GM19452 (cell line): ENCODE results near the gene SPNS1.
"Not testable (repeated sequence)": the region's sequence is repeated elsewhere in the genome, so short reads cannot be mapped to it uniquely, and the experiment has no call there.

ENCODE experiments used
- ATAC-seq: cut with Tn5 transposase; IDR thresholded peaks from one replicate; pipeline ENCODE4 v1.9.1; 2021; ENCODE audit not compliant: unreplicated experiment

The SPNS1 gene

DNA sequence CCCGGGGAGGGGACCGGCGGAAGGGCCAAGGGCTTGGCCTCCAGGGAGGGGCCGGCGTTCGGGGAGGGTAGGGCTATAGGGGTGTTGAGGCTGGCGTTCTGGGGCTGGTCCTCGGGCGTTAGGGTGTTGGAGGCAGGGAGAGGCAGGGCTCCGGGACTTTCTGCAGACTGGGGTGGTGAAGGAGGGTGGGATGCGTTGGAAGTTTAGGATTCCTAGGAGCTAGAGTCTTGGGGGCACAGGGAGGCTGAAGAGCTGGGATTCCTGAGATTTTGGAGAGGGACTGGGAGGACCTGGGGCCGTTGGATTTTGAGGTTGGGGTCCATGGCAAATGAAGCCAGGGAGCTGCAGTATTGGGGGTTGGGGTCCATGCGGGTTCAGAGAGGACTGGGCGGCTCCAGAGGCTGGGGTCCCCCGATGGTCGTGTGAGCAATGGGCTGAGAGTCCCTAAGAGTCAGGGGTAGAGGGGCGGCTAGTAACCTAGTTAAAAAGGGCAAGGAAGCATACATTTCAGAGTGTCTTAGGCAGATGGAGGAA lies 23.1 kb upstream of the SPNS1 start:
- ATAC-seq = no peak

DNA sequence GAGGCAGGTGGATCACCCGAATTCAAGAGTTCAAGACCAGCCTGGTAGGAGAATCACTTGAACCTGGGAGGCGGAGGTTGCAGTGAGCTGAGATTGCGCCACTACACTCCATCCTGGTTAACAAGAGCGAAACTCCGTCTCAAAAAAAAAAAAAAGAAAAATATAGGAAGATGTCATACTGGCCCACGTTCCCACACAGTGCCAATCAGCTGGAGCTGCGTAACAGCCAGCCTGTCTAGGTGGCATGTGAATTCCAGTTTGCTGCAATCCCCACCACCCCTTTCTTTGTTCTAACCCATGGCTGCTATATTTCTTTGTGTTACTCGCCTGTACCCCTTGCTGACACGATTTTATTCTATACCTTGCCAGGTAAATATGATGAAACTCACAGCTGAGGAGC lies 16.4 kb upstream of the SPNS1 start:
- ATAC-seq = no peak

DNA sequence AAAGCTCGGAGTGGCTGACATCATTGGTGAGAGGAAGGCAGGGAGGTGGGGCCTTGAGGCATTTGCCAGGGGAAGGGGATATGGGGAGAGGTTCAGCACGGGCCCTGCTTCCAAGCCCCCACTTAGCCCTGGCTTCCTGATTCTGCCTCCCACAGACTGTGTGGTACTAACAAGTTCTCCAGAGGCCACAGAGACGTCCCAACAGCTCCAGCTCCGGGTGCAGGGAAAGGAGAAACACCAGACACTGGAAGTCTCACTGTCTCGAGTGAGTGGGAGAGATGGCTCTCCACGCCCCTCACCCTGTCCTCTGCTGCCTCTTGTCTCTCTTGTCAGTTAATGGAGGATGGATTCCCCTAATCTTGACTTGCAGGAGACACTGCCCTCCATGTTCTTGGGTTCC lies 15.7 kb upstream of the SPNS1 start:
- no peak for ATAC-seq

GRCh38 chr16:28964072-28964471 lies 10.5 kb upstream of the SPNS1 start:
- ATAC-seq = no peak

DNA sequence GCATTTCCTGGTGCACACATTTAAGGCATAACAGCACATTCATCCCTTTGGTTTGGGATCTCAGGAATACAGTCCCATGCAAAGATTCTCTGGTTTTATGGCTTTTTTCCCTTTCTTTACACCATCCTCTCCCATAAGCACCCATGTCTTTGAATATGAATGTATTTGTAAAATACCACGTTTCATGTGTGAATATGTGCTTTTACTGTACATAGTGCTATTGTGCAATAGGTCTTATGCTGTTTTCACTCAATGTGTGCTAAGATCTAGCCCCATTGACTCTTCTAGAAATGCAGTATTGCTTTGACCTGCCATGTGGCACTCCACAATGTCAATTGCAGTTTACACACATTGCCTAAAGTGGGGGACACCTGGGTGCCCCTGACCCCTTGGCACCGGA lies 10.1 kb upstream of the SPNS1 start:
- no peak for ATAC-seq

DNA sequence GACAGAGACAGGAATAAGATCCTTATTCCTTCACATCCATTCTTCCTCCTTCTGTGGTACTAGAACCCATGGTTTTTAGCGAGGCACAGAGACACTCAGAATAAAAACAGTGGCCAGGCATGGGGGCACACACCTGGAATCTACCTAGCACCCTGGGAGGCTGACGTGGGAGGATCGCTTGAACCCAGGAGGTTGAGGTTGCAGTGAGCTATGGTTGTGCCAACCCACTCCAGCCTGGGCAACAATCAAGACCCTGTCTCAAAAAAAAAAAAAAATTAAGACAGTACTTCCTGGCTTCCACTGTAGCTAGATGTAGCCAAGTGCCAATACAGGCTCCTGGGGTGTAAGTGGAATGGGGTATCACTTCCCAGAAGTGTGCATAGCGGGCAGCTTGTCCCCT lies 7.4 kb upstream of the SPNS1 start:
- no peak for ATAC-seq

GRCh38 chr16:28969696-28970095 lies 4.9 kb upstream of the SPNS1 start:
- not testable (repeated sequence) for ATAC-seq

GRCh38 chr16:28974007-28974436 lies 556 bp upstream of the SPNS1 start:
- no peak for ATAC-seq

DNA sequence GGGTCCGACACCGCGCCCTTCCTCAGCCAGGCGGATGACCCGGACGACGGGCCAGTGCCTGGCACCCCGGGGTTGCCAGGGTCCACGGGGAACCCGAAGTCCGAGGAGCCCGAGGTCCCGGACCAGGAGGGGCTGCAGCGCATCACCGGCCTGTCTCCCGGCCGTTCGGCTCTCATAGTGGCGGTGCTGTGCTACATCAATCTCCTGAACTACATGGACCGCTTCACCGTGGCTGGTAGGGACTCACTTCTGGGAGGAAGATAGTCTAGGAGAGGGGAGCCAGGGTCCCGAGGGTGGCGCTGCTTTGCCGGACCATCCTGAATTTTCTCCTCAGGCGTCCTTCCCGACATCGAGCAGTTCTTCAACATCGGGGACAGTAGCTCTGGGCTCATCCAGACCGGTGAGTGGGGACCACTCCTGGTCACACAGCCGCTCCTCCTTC lies 601 bp downstream of the SPNS1 start:
- ATAC-seq = peak; percentile 26

DNA sequence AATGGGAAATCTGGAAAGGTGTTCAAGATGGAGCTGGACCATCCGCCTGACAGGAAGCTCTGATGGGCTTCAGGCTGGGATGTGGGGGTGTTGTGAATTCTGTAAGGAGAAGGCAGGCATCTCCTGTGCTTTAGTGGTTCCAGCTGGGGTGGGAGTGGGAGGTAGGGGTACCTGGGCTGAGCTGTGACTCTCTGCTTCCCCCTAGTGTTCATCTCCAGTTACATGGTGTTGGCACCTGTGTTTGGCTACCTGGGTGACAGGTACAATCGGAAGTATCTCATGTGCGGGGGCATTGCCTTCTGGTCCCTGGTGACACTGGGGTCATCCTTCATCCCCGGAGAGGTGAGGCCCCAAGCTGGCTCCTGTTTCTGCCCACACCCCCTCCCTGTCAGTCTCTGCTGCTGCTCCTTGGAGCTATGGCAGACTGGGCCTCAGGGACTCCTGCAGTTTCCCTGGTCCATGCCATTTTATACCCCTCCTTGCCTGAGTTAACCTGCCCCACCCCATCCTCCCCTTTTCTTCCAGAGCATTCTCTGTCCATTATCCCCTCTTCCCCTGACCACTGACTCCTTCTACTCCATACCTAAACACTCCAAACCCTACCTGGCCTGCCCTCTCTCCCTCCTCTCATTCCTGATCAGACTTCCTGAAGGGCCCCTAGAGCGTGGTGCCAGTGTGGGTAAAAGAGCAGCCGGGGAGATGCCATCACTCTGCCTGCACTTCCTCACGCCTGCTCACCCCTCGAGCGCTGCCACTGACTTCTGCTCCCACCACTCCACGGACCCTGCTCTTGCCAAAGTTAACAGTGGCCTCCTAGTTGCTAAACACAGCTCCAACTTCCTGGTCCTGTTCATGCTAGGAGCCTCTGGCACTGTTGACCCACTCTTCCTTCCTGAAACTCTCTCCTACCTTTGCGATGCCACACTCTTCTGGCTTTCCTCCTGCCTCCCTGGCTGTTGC lies 3.4 kb downstream of the SPNS1 start:
- no peak for ATAC-seq

- ATAC-seq = not testable (repeated sequence)
These were observed 5.8 kb downstream of the SPNS1 start for GRCh38 chr16:28980330-28980729.

DNA sequence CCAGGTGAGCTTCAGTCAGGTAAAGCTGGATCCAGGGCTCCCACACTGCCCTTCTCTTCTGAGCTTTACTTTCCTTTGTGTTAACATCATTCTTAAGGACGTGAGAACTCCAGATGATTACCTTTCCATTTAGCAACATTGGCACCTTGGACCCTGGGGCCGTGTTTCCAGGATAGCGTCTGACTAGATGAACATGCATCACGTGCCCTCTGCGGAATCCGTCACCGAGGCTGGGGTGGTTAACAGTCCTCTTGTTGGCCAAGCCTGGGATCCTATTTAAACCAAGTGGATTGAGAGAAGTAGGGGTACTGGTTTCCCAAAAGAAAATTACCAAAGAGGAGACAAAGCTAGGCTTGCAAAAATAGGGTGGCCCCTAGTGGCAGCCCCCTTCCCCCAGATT lies 6.4 kb downstream of the SPNS1 start:
- no peak for ATAC-seq

- no peak for ATAC-seq
These were observed 6.9 kb downstream of the SPNS1 start for GRCh38 chr16:28981517-28981916.

- no peak for ATAC-seq
These were observed 7.8 kb downstream of the SPNS1 start for GRCh38 chr16:28982418-28982817.

GRCh38 chr16:28982949-28983348 lies 8.4 kb downstream of the SPNS1 start:
- no peak for ATAC-seq

- ATAC-seq = no peak
These were observed 9.1 kb downstream of the SPNS1 start for GRCh38 chr16:28983644-28984043.

- no peak for ATAC-seq
These were observed 9.5 kb downstream of the SPNS1 start for GRCh38 chr16:28984091-28984490.

GRCh38 chr16:28984619-28985135 lies 10.1 kb downstream of the SPNS1 start, which contains the start of gene LAT:
LAT (plus strand) TSS chr16:28985052; CDS start chr16:28985418, 366 bp downstream.
- no peak for ATAC-seq

DNA sequence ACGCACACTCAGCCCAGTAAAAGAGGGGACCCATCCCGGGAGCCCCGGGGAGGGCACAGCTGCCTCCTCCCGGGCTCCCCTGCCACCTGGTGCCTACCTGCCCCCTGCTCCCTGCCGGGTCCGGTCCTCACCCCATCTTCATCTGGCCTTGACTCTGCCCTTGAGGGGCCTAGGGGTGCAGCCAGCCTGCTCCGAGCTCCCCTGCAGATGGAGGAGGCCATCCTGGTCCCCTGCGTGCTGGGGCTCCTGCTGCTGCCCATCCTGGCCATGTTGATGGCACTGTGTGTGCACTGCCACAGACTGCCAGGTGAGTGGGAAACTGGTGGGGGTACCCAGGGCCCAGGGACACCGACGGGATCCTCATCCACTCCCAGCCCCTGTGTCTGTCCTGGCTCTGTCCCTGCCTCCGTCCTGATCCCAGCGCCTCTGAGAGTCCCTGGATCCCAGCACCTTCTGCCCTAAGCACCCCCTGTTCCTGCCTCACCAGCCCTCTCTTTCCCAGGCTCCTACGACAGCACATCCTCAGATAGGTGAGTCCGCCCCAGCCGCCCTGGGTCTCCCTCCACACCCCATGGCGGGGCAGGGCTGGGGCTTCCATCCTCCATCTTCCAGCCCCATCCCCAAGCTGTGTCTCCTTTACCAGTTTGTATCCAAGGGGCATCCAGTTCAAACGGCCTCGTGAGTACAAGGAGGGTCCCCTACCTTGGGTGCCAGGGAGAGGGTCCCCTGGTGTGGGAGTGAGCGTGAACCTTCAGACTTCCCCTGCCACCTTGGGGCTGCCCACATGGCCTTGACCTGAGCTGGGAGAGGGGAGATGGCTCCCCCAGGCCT lies 10.8 kb downstream of the SPNS1 start:
- no peak for ATAC-seq

DNA sequence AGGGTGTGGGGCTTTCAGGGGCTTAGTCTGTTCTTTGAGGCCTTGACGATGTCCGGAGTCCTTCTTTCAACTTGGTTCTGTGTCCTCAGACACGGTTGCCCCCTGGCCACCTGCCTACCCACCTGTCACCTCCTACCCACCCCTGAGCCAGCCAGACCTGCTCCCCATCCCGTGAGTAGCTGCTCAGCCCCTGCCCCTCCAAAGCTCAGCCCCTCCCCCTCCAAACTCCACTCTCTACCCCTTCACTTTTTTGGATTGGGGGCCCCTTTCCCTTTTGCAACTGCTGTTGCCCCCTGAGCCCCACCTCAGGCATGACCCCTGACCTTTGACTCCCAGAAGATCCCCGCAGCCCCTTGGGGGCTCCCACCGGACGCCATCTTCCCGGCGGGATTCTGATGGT lies 11.5 kb downstream of the SPNS1 start:
- no peak for ATAC-seq

- no peak for ATAC-seq
These were observed 11.9 kb downstream of the SPNS1 start for GRCh38 chr16:28986492-28986891.
